Heart right ventricle (tissue), 16 donors: ENCODE results near the gene HOXB4. TPM values are rescaled to one million over a fixed set of nuclear protein-coding genes. Genes with fewer than 3 reads are reported as not detected.

Experiments
- ATAC-seq, 8 donors: fragments of 200-7000 bp; cut with Tn5 transposase; one replicate each; pipeline ENCODE4 v1.9.1; 2020; ENCODE audit warnings: mild to moderate bottlenecking in 8 of 8, moderate library complexity in 8 of 8, moderate number of reproducible peaks in 1 of 8
- DNase-seq, 2 donors: peaks; one replicate each; pipeline ENCODE4 v3.0.0-alpha.2; 2020
- H3K27ac ChIP-seq, 10 donors: fragments of 200-600 bp; sonication (generic) in 2 of 10; one replicate each; pipeline versions ENCODE4 v1.5.0 to v1.8.0; 2020 to 2022; ENCODE audit warnings: mild to moderate bottlenecking in 3 of 10
- H3K27me3 ChIP-seq, 7 donors: fragments of 200-600 bp; one replicate each; pipeline ENCODE4 v1.8.0; 2021 to 2022; ENCODE audit warnings: mild to moderate bottlenecking in 2 of 7
- H3K36me3 ChIP-seq, 9 donors: fragments of 200-600 bp; sonication (generic) in 1 of 9; one replicate each; pipeline versions ENCODE4 v1.5.0 to v1.8.0; 2020 to 2022; ENCODE audit warnings: mild to moderate bottlenecking in 2 of 9
- H3K4me1 ChIP-seq, 9 donors: fragments of 200-600 bp; sonication (generic) in 1 of 9; one replicate each; pipeline versions ENCODE4 v1.5.0 to v1.8.0; 2020 to 2022; ENCODE audit warnings: mild to moderate bottlenecking in 4 of 9
- H3K4me3 ChIP-seq, 10 donors: fragments of 200-600 bp; sonication (generic) in 2 of 10; one replicate each; pipeline versions ENCODE4 v1.5.0 to v1.8.0; 2020 to 2022; ENCODE audit warnings: mild to moderate bottlenecking in 7 of 10, moderate library complexity in 2 of 10
- H3K9me3 ChIP-seq, 11 donors: fragments of 200-600 bp in 10 of 11; sonication (generic) in 2 of 11; one replicate each; pipeline versions ENCODE4 v1.5.0 to v1.8.0; 2013 to 2022; ENCODE audit warnings: mild to moderate bottlenecking in 2 of 11, control low read depth in 1 of 11, moderate library complexity in 1 of 11
- CTCF ChIP-seq, 9 donors: fragments of 200-600 bp; sonication (generic) in 2 of 9; IDR thresholded peaks; one replicate each; pipeline versions ENCODE4 v1.5.0 to v1.8.0; 2021 to 2022; ENCODE audit warnings: antibody characterized with exemption in 9 of 9, mild to moderate bottlenecking in 5 of 9, moderate library complexity in 1 of 9
- WGBS, 2 donors: extraction: QIAGEN DNeasy Blood & Tissue Kit; methylation state at CpG; one replicate each; pipeline ENCODE4 v1.1.7; 2013; ENCODE audit warnings: inconsistent platforms in 1 of 2; 5-methylcytosine and 5-hydroxymethylcytosine counted together
- intact Hi-C, 10 donors: fragments of 100-400 bp; cut with DNase I; formaldehyde crosslinking; loops; one replicate each; pipeline versions ENCODE4 v1.11.1 to v1.14.2; 2022
- polyA plus RNA-seq, 2 donors: library from polyadenylated mRNA; stranded (reverse); fragments of 200-250 nt; gene quantifications; one replicate each; pipeline ENCODE4 v1.2.3, GENCODE V29; 2013
- total RNA-seq, 10 donors: library from RNA; stranded (reverse); fragmentation: NEBNext Ultra II Directional in 3 of 10; extraction: Animal tissue kit (Norgen Biotek cat#: 25700) in 3 of 10; gene quantifications; one replicate each; pipeline versions ENCODE4 v1.2.1 to v1.2.4, GENCODE V29; 2021 to 2023
- donor health status: Arrhythmogenic right ventricular cardiomyopathy.
- donor health status: ischemic (EF 13 %, LVEDD 7.1; RV severe dilation, severe dysfunction).
- donor health status: healthy with polysubstance abuse.
- donor health status: DM: no; HTN: yes; CAD: no.
- donor health status: DM: no; HTN: no; CAD: no.
- donor health status: ischemic (EF 25% LVEDD 6.9; RV normal size, moderate dysfunction).
- donor health status: ischemic (EF 25% LVEDD 5.7; RV mildly dilated, moderate dysfunction).
- donor health status: healthy.
- donor health status: DM: yes; HTN: yes; CAD: no.
- donor health status: Ischemic cardiomyopathy.
- donor health status: ischemic (EF 35%, LVEDD 5.7; RV mildly dilated, moderate dysfunction).
- donor health status: nonischemic (EF 11% LVEDD 7.7; RV severe dilation, severe dysfunction).
- donor health status: DM: yes; HTN: yes; CAD: no.
- donor health status: PGD.
- donor health status: ischemic (EF 29% LVEDD 5.4; RV normal size, mild dysfunction).
- donor health status: nonischemic (EF 23%, LVEDD 6.1; RV moderate dilation, normal function).

The HOXB4 gene
- total and polyA plus RNA-seq, 12 donors = 0.14 to 1.6 (median 0.32) TPM; not detected in 1

GRCh38 chr17:48571024-48571818 lies 6.9 kb downstream of the HOXB4 start:
- no peak overlapping the region for H3K27ac ChIP-seq

GRCh38 chr17:48570325-48571023 lies 7.7 kb downstream of the HOXB4 start:
- Histone ChIP-seq H3K9me3 (no peaks in the 10 kb centered on the region), H3K27me3 (peaks cover 25 to 100% (median 100%) of the 10 kb centered on the region in 7 donors), H3K36me3 (no peaks in the 10 kb centered on the region), H3K4me3 (no peak overlapping the region), H3K27ac (peak overlapping the region in 1 of 10 donors; percentile 79), H3K4me1 (peaks cover 0 to 13% (median 0%) of the 10 kb centered on the region in 9 donors)
- DNase-seq (no peak), ATAC-seq (no peak)
- 20 to 25% methylated on average over 19 of the region's 19 CpGs for WGBS, 2 donors
- TF ChIP-seq CTCF (IDR thresholded peaks at IDR 0.05) = no peak
- intact Hi-C loops = no loop called here

More at GRCh38 chr17:48571024-48571818, 6.9 kb downstream of the HOXB4 start:
- Histone ChIP-seq H3K36me3 (no peaks in the 10 kb centered on the region), H3K27me3 (peaks cover 30 to 100% (median 100%) of the 10 kb centered on the region in 7 donors), H3K9me3 (no peaks in the 10 kb centered on the region), H3K4me1 (peaks cover 0 to 21% (median 3%) of the 10 kb centered on the region in 9 donors), H3K4me3 (no peak overlapping the region)
- no peak for ATAC-seq
- no peak for DNase-seq
- TF ChIP-seq CTCF (IDR thresholded peaks at IDR 0.05) = no peak
- WGBS, 2 donors = 35 to 43% methylated on average over 26 of the region's 26 CpGs
- intact Hi-C loops = no loop called here

GRCh38 chr17:48569674-48570324 lies 8.4 kb downstream of the HOXB4 start:
- intact Hi-C loops = loop anchor here in 1 of 10 donors (2.0 kb wide), 1 partner anchor 21 kb away; no protein-coding TSS in a partner anchor
- Histone ChIP-seq H3K9me3 (no peaks in the 10 kb centered on the region), H3K4me3 (no peak overlapping the region), H3K4me1 (peaks cover 0 to 12% (median 0%) of the 10 kb centered on the region in 9 donors), H3K27me3 (peaks cover 31 to 100% (median 100%) of the 10 kb centered on the region in 7 donors), H3K36me3 (no peaks in the 10 kb centered on the region), H3K27ac (peak overlapping the region in 2 of 10 donors; percentile 65 to 79)
- ATAC-seq = no peak
- TF ChIP-seq CTCF (IDR thresholded peaks at IDR 0.05) = no peak
- WGBS, 2 donors = 22 to 26% methylated on average over 6 of the region's 6 CpGs
- DNase-seq = no peak

- TF ChIP-seq CTCF (IDR thresholded peaks at IDR 0.05) = no peak
- DNase-seq (no peak), ATAC-seq (no peak)
- peaks cover 32 to 100% (median 100%) of the 10 kb centered on the region in 7 donors for H3K27me3 ChIP-seq
- H3K9me3 ChIP-seq = no peaks in the 10 kb centered on the region
- WGBS, 2 donors = 12 to 34% methylated on average over 3 of the region's 3 CpGs
- peak overlapping the region in 2 of 10 donors; percentile 65 to 79 for H3K27ac ChIP-seq
- H3K4me1 ChIP-seq = peaks cover 0 to 16% (median 4%) of the 10 kb centered on the region in 9 donors
- peak overlapping the region in 1 of 10 donors; percentile 18 for H3K4me3 ChIP-seq
- H3K36me3 ChIP-seq = no peaks in the 10 kb centered on the region
- intact Hi-C loops = loop anchor here in 1 of 10 donors (2.0 kb wide), 1 partner anchor 20 kb away; no protein-coding TSS in a partner anchor
Measured at GRCh38 chr17:48569240-48569582, 8.9 kb downstream of the HOXB4 start.
